ENCODE results near the gene PRKG1.
A peak's percentile ranks its signal among the peaks of the same experiment; 100 is the strongest.
"Not testable (repeated sequence)": the region's sequence is repeated elsewhere in the genome, so short reads cannot be mapped to it uniquely, and the experiment has no call there.

The PRKG1 gene

GRCh38 chr10:51729822-51730555 lies 655.7 kb downstream of the PRKG1 start:
- no peak for DNase-seq

GRCh38 chr10:51733057-51733456 lies 658.8 kb downstream of the PRKG1 start:
- no peak for DNase-seq

- DNase-seq, result no peak
These were observed 668.9 kb downstream of the PRKG1 start for GRCh38 chr10:51743146-51743545.

- no peak for DNase-seq
These were observed 670.1 kb downstream of the PRKG1 start for GRCh38 chr10:51744235-51745000.

- no peak for DNase-seq
These were observed 671.1 kb downstream of the PRKG1 start for GRCh38 chr10:51745397-51745796.

GRCh38 chr10:51747216-51747615 lies 672.9 kb downstream of the PRKG1 start:
- DNase-seq, result no peak

- no peak for DNase-seq
These were observed 674.7 kb downstream of the PRKG1 start for GRCh38 chr10:51748959-51749358.

GRCh38 chr10:51758366-51758765 lies 684.1 kb downstream of the PRKG1 start:
- no peak for DNase-seq

GRCh38 chr10:51758838-51759237 lies 684.6 kb downstream of the PRKG1 start:
- DNase-seq, result not testable (repeated sequence)

GRCh38 chr10:51759896-51760534 lies 685.7 kb downstream of the PRKG1 start:
- no peak for DNase-seq

GRCh38 chr10:51760864-51761640 lies 686.8 kb downstream of the PRKG1 start:
- no peak for DNase-seq

GRCh38 chr10:51763746-51764145 lies 689.5 kb downstream of the PRKG1 start:
- DNase-seq, result no peak

- no peak for DNase-seq
These were observed 691.1 kb downstream of the PRKG1 start for GRCh38 chr10:51765284-51765971.

GRCh38 chr10:51766423-51767102 lies 692.3 kb downstream of the PRKG1 start:
- no peak for DNase-seq

- DNase-seq, result no peak
These were observed 692.9 kb downstream of the PRKG1 start for GRCh38 chr10:51767103-51767763.

- DNase-seq, result no peak
These were observed 694.7 kb downstream of the PRKG1 start for GRCh38 chr10:51768886-51769465.

GRCh38 chr10:51770709-51771108 lies 696.4 kb downstream of the PRKG1 start:
- no peak for DNase-seq

GRCh38 chr10:51772387-51772786 lies 698.1 kb downstream of the PRKG1 start:
- DNase-seq, result no peak

- no peak for DNase-seq
These were observed 699.4 kb downstream of the PRKG1 start for GRCh38 chr10:51773681-51774080.

- peak; percentile 5 for DNase-seq
These were observed 709.7 kb downstream of the PRKG1 start for GRCh38 chr10:51783941-51784340.
